Ureter (tissue), 1 donor: Measurements from ENCODE around the gene VRTN. TPM values are rescaled to one million over a fixed set of nuclear protein-coding genes. Genes with fewer than 3 reads are reported as not detected.
"Not testable (repeated sequence)": the region's sequence is repeated elsewhere in the genome, so short reads cannot be mapped to it uniquely, and the experiment has no call there.

Experiments used
- DNase-seq: peaks from one replicate; pipeline ENCODE4 v3.0.0-alpha.2; 2020; ENCODE audit warnings: low spot score
- total RNA-seq: library from RNA; stranded (reverse); gene quantifications from one replicate; pipeline ENCODE4 v1.2.4, GENCODE V29; 2023
- donor health status: DM: yes; HTN: yes; CAD: no.

The VRTN gene
- total RNA-seq, 1 donor from 2014 or later: not detected

DNA sequence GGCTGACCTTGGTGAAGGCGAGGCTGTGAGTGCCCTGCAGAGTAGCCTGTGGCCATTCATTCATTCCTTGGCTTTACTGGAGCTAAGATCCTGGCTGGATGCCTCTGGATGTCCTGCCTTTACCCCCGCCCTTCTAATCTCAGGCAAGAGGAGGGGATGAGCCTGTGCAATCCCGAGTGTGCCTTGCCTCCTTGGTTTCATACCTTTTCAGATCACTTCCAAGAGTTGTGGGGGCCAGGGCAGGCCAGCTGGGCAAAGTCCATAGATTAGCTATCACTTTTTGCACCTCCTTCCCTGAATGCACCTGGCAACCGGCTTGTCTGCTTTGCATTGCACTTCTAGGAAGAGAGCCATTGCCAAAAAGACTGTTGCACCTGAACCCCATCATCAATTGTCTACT lies 1.5 kb downstream of the VRTN start:
- DNase-seq: no peak

GRCh38 chr14:74350211-74350927 lies 2.1 kb downstream of the VRTN start:
- no peak for DNase-seq

- DNase-seq: no peak
Measured at GRCh38 chr14:74350928-74351323, 2.7 kb downstream of the VRTN start.

DNA sequence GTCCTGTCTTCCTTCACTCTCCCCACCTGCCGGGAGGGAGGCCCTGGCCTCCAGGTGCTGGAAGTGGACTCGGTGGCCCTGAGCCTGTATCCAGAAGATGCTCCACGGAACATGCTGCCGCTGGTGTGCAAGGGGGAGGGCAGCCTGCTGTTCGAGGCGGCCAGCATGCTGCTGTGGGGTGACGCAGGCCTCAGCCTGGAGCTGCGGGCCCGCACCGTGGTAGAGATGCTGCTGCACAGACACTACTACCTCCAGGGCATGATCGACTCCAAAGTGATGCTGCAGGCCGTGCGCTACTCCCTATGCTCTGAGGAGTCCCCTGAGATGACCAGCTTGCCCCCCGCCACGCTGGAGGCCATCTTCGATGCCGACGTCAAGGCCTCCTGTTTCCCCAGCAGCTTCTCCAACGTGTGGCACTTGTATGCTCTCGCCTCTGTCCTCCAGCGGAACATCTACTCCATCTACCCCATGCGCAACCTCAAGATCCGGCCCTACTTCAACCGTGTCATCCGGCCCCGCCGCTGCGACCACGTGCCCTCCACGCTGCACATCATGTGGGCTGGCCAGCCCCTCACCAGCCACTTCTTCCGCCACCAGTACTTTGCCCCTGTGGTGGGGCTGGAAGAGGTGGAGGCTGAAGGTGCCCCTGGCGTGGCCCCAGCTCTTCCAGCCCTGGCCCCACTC lies 8.8 kb downstream of the VRTN start:
- no peak for DNase-seq

GRCh38 chr14:74357585-74357984 lies 9.3 kb downstream of the VRTN start:
- DNase-seq: no peak

DNA sequence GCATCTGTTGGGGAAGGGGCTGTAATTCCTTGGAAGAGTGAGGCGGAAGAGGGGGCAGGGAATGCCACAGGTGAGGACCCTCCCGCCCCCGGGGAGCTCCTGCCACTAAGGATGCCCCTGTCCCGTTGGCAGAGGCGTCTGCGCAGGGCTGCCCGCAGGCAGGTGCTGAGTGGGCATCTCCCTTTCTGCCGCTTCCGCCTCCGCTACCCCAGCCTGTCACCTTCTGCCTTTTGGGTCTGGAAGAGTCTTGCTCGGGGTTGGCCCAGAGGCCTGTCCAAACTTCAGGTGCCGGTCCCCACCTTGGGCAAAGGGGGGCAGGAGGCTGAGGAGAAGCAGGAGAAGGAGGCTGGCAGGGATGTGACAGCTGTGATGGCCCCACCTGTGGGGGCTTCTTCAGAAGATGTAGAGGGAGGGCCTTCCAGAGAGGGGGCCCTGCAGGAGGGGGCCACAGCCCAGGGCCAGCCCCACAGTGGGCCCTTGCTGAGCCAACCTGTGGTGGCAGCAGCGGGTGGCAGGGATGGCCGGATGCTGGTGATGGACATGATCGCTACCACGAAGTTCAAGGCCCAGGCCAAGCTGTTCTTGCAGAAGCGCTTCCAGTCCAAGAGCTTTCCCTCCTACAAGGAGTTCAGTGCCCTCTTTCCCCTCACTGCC lies 10.0 kb downstream of the VRTN start:
- no peak for DNase-seq

DNA sequence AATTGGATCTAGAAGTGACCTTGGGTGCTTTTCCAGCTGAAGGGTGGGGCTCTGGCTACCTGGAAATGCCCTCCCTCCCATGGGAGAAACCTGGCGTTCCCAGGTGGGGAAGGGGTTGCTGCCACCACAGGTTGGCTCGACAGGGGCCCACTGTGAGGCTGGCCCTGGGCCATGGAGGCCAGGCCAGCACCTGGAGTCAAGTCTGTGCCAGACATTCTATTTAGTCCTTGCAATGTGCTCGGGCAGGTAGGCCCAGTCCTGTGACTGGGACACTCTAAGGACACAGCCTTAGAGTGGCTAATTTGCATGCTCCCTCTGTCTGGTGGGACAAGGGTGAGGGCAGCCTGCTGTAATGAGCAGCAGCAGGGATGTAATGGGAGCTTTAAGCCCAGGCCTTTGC lies 11.9 kb downstream of the VRTN start:
- DNase-seq: no peak

DNA sequence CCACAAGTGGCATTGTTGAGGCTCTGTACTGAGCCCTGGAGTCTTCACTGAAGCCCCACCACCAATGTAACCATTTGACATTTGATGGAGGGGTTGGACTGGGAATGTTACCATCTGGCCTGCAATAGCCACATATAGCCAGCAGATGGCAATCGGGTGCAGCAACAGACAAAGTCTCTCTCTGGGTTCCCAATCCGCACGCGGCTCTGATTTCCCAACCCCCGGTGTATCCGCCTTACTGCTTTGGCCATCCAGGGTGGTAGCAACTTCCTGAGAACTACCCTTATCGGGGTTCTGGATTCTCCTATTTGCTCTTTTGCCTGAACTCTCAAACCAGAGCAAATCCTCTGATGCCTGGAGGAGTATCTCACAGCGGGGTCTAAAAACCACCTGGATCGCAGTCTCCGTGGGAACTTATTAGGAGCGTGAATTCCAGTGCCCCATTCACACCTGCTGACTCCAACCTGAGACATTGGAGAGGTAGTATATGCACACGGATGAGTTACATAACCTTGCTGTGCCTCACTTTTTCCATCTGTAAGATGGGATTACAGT lies 14.2 kb downstream of the VRTN start:
- DNase-seq: peak; percentile 86

- no peak for DNase-seq
Measured at GRCh38 chr14:74364271-74364880, 16.1 kb downstream of the VRTN start.

DNA sequence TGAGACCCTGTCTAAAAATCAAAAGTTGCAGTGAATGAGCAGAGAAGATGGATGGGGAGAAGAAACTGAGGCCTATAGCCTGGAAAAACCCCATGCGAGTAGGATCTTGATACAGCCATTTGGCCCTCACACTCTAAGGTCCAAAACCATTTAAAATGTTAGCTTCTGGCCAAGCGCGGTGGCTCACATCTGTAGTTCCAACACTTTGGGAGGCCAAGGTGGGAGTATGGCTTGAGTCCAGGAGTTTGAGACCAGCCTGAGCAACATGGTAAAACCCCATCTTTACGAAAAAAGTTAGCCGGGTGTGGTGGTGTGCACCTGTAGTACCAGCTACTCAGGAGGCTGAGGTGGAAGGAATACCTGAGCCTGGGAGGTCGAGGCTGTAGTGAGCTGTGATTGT lies 19.8 kb downstream of the VRTN start:
- DNase-seq: no peak

- no peak for DNase-seq
Measured at GRCh38 chr14:74368441-74368840, 20.2 kb downstream of the VRTN start.

DNA sequence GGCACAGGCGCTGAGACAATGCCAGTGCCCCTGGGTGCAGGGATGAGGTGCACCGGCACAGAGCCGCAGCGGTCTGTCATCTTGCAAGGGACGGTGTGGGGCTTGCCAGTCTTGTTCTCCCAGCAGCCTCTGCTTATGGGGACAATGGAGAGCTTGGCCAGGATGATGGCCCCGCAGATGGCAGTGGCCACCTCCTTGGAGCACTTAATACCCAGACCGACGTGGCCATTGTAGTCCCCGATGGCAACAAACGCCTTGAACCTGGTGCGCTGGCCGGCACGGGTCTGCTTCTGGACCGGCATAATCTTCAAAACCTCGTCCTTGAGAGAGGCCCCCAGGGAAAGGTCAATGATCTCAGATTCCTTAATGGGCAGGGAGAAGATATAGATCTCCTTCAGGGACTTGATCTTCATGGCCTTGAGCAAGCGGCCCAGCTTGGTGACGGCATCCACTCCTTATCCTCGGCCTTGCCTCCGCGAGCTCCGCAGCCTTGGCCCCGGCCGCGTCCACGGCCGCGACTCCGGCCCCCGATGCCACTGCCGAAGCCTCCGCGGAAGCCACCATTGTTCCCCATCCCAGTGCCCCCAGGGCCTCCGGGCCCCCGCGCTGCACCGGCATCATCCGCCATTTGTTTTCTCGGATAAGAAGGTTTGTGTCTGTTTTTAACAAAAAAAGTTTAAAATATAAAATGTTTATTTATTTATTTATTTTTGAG lies 29.9 kb downstream of the VRTN start:
- DNase-seq: no peak

DNA sequence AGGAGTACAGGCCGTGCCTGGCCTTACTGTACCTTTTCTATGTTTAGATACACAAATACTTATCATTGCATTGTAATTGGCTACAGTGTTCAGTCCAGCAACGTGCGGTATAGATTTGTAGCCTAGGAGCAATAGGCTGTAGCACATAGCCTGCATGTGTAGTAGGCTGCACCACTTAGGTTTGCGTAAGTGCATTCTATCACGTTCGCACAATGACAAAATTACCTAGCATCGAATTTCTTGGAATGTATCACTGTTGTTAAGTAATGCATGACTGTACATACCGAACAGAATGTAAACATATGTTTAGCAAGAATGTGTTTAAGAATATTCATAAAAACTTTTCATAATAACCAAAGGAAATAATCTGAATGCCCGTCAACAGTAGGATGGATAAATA lies 31.9 kb downstream of the VRTN start:
- no peak for DNase-seq

GRCh38 chr14:74380845-74381244 lies 32.6 kb downstream of the VRTN start:
- DNase-seq: no peak

DNA sequence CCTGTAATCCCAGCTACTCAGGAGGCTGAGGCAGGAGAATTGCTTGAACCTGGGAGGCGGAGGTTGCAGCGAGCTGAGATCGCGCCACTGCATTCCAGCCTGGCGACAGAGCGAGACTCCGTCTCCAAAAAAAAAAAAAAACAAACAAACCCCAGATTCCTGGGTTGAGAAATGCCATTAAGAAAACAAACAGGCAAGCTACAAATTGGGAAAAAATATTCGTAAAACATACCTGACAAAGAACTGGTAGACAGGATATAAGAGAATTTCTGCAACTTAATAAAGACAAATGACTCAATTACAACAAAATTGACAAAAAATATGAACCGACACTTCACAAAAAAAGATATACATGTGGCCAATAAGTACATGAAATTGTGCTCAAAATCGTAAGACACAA lies 33.3 kb downstream of the VRTN start:
- DNase-seq: not testable (repeated sequence)

DNA sequence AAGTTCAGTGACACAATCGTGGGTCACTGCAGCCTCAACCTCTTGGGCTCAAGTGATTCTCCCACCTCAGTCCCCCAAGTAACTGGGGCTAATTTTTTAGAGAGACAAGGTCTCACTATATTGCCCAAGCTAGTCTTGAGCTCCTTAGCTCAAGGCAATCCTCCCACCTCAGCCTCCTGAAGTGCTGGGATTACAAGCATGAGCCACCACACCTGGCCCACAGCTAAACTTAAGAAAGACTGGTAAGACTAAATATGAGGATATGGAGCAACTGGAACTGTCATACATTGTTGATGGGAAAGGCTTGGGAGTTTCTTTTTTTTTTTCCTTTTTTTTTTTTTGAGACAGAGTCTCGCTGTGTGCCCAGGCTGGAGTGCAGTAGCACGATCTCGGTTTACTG lies 34.0 kb downstream of the VRTN start:
- DNase-seq: no peak

DNA sequence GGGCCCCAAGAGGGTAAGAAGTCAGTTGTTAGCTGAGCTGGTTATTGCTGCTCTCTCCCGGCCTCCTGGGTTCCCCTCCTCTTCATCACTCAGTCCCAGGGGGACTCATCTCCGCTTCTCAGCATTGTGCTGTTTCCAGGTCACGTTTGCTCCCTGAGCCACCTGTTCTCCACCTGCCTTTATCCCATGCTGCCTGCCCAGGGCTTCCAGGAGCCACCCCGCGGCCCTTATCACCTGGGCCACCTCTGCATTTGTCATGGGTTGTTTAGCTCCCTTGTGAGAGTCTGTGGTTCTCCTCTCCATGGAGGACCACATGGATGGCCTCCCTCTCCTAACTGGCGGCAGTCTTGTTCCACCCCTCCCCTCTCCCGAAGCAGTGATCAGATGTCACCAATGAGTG lies 41.7 kb downstream of the VRTN start:
- DNase-seq: no peak

GRCh38 chr14:74390505-74390904 lies 42.2 kb downstream of the VRTN start:
- DNase-seq: not testable (repeated sequence)

- DNase-seq: no peak
Measured at GRCh38 chr14:74391479-74391878, 43.2 kb downstream of the VRTN start.

DNA sequence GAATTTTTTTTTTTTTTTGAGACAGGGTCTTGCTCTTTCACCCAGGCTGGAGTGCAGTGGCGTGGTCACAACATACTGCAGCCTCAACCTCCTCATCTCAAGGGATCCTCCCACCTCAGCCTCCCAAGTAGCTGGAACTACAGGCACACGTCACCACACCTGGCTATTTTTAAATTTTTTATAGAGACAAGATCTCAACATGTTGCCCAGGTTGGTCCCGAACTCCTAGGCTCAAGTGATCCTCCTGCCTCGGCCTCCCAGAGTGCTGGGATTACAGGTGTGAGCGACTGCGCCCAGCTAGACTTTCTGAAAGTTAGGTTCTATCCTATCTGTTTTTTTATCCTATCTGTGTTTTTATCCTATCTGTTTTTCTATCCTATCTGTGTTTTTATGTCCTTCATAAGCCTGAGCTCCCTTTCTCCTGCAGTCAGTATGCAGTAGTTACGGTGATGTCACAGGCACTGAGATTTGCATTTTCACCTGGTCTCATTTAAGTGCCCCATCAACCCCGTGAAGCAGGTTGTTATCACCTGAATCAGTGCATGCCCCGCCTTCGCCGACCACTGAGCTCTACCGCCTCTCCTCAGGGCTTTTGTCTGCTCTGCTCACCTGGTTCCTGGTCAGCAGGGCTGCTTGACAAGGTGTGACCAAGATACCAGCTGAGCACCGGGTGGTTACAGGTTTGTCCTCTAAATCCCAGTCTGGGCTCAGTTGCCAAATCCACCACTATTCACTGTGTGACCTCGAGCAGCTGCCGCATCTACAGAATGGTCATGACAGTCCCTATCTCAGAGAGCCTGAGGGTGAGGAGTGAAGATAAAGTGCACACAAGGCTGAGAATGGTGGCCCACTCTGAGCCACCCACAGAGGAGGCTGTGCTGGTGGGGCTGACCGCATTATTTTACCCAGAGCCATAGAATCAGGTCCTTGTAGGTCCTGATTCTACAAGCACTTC lies 44.6 kb downstream of the VRTN start:
- no peak for DNase-seq

DNA sequence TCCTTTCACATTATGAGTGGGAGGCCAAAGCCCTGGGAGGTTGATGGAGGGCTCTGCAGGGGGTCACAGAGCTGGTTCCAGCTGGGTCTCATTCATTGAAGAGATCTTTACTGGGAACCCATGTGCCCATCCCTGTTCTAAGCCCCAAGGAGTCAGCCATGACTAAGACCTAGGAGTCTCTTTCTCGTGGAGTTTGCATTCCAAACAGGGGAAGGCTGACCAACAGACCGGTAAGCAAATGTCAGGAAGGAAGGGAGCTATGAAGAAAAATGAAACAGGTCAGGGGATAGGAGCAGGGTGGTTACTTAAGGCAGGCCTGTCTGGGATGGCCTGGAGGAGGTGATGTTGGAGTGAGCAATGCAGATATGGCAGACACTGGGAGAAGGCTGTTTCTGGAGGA lies 46.3 kb downstream of the VRTN start:
- no peak for DNase-seq
